Suppressor macrophage treated with lipopolysaccharide for 4 hours (primary cell): ENCODE measurements around the gene NNAT.
"Not testable (repeated sequence)": the region's sequence is repeated elsewhere in the genome, so short reads cannot be mapped to it uniquely, and the experiment has no call there.

Source experiments
- DNase-seq: peaks from one replicate; pipeline ENCODE4 v3.0.0-alpha.2; 2020

NNAT gene

DNA sequence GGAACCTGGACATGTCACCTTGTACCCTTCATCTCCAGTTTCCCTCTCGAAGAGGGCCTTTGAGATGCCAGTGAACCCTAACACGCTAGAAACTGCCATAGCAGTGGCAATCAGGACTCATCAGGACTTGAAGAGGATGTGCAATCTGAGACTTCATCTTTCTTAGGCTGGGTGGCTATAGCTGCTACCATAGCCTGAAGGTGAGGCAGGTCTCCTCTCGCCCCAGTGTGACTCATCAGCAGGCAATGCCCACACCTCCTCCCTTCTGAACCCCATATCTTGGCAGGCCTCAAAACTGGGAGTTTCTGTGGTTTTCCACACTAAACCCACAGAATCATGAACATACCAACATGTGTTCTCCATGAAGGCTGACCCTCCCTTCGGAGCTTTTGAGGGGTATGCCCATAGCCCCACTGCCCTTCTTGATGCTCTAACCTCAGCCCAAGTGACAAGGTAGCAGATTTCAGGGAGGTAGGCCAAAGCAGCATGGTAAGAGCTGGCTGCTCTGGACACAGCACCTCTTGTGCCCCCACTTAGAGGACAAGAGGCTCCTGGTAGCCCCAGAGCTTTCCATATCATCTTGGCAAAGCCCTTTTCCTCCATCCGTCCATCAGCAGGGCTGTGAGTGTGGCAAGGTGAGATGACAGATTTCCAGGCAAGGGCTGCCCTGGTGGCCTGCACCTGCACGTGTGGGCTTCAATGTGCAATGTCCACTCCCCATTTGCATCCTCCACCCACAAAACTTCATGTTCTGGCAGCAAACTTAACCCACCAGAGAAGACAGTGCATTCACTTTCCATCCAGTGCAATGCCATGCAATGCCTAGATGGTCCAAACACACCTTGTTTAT lies 4.0 kb downstream of the NNAT start:
- no peak for DNase-seq

- no peak for DNase-seq
Measured at GRCh38 chr20:37525810-37526209, 4.8 kb downstream of the NNAT start.

DNA sequence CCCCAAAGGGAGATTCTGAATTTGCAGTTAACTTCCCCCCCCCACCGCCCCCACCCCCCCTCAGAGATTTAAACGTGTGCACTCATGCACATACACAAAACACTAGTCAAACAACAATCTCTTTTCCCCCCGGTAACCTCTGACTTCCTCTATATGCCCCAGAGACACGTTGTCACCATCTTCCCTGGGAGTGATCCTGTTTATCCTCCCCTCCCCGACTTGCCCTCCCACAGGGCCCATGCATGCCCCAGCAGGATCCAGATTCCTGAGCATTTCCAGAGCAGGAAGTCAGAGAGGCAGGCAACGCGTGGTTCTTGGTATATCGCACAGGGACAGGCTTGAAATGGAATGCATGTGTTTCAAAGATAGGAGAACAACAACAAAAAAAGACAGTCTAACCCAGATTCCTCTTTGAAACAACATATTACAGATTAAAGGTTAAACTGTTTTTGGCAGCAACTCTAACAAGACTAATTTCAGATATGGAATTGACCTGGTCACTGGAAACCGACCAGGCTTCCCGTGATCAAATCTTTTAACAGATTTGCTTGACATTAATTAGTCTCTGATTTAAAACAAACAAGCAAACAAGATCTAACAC lies 5.3 kb downstream of the NNAT start:
- DNase-seq: no peak

DNA sequence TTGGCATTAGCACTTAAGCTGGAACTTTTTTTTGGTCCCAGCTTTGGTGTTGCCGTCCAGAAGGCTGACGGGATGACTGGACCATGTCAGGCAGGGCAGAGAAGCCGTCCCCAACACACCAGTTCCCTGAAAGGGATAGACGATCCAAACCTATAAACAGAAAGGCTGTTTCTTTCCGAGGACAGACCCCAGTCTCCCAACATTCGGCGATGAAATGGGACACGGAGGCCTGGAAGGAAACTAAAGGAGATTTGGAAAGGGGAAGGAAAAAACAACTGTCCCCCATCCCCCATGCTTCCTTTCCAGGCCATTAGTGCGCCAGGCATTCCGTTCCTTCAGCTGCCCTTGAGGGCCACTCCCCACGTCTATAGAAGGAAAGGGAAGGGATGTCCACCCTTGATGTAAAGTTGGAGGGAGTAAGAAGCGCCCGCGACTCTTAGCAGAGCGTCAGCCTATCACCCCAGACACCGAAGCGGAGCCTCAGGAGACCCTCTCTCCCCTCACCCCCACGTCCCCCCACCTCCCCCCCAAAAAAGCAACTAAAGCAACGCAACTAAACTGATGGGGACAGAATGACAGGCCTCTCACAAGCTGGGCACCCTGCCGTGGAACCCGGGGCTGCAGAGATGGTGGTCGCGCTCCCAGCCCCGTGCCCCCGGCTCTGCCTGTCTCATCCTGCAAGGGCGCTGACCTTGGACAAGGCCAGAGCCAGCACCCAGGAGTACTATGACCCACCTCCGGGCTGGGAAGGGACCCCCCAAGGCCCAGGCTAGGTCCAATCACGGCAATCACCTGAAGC lies 6.0 kb downstream of the NNAT start:
- DNase-seq: peak; percentile 34

DNA sequence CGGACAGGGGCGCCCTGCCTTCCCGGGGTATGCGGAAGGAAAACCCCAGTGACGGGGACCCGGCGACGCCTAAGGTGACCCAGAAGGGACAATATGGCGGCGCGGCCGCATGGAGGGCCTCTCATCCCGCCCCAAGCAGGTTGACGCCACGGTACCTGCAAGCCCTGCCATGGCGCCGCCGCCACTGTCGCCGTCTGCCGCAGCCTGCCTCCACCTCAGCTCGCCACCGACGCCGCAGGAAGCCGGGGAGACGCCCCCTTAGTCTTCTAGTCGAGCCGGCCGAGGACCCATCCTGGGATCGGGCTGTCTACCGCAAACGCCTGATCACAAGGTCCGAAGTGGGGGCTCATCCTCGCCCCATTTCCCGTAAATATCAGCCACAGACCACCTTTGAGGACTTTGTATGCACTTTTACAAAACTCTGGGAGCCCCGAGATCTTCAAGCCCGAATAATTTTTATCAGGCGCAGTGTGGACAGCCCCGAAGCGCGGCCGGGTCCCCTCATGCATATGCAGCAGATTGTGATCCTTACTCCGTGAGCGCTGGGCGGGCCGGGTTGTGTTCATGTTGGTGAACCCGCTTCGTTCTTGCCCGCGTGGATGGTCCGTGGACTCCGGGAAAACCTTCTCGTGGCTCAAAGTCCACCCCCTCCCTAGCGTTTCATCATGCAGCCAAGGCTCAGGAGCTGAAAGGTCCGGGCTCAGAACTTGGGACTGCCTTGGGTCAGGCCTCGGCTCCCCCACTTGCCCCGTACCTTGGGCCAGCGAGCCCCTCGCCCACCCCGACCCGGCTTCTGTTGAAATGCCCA lies 6.8 kb downstream of the NNAT start, which contains the start of gene BLCAP:
Gene BLCAP, minus strand, starts transcription at position 239 of the 808 bp plus-strand sequence. CDS start 8,702 bp downstream, outside the sequence.
- DNase-seq: peak; percentile 95

DNA sequence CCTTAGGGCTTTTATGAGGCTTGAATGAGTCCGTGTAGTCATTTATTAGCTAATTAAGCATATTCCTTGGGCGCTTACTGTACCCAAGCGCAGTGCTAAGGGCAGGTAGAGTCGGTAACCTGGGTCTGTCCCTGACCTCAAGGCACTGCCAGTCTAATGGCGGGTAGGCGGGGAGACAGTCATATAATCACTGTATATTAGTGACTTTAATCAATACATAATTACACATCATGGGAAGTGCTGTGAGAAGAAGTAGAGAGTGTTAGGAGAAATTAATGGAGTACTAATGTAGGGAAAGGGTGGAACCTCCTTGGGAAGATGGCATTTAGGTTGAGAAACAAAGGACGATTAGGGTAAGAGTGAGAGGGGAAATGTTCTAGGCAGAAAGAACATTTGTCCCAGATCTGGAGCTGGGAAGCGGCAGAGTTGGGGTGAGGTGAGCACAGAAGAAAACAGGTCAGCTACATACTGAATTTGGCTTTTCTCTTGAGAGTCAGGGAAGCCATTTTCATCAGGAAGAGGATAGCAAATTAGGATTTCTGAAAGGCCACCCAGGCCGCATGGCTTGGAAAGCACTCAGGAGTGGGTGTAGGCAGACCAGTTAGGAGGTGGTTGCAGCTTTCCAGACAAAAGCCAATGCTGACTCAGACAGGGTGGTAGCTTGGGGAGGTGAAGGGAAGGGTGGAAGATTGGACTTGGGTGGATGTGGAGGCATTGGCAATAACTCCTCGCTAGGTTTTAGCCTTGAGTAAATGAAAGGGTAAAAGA lies 7.6 kb downstream of the NNAT start:
- DNase-seq: no peak

DNA sequence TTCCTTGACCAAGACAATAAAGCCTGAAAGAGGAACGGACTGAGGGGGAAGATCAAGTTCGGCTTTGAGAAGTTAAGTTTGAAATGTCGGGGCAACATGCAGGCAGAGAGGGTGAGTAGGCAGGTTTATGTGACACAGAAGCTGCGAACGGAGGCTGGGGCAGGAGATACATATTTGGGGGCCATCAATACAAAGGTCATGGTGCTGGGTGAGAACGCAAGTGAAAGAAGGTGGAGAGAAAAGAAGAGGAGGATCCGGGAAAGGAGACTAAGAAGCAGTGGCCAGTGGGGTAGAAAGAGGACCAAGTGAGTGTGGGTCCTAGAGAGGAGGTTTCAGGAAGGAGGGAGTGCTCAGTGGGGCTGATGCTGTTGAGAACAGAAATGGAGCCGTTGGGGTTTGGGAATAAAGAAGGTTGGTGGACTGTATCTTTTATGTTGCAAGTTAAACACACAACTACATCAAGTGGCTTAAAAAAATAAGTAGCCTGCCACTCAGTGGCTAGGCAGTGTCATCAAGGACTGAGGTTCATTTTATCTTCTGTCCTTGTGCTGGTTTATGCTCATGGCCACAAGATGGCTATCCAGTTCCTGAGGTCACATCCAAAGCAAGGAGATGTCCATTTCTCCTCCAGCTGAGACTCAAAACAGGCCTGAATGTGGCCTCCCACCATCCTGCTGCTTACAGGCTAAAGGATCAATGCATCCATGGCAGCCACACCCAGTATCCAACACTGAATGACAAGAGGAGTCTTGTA lies 8.3 kb downstream of the NNAT start:
- DNase-seq: no peak

- DNase-seq: no peak
Measured at GRCh38 chr20:37529968-37530600, 9.0 kb downstream of the NNAT start.

GRCh38 chr20:37530696-37531095 lies 9.6 kb downstream of the NNAT start:
- no peak for DNase-seq

- DNase-seq: no peak
Measured at GRCh38 chr20:37531856-37532255, 10.8 kb downstream of the NNAT start.

DNA sequence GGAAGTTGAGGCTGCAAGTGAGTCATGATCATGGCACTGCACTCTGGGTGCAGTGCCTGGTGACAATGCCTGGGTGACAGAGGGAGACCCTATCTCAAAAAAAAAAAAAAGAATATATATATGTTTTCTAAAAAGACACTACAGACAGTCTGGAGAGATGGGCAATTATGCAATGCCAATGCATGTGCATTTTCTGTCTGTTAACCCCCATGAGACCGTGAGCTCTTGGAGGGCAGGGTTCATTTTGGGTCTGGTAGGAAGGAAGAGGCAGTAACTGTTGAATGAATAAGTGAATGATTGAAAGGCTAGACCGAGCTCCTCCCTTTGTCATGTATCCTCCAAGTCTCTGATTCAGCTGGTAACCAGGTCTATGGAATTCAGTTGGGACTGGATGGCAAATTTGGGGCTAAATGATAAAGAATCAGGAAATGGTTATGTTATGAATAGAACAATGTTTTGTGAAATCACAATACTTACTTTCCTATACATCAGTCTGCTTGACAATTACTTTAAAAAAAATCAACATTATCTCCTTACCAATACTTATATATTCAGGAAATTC lies 12.2 kb downstream of the NNAT start:
- no peak for DNase-seq

- peak; percentile 94 for DNase-seq
Measured at GRCh38 chr20:37534401-37535157, 13.5 kb downstream of the NNAT start.

GRCh38 chr20:37535443-37536132 lies 14.5 kb downstream of the NNAT start:
- no peak for DNase-seq

- no peak for DNase-seq
Measured at GRCh38 chr20:37537505-37537904, 16.5 kb downstream of the NNAT start.

- no peak for DNase-seq
Measured at GRCh38 chr20:37538003-37538402, 17.0 kb downstream of the NNAT start.

DNA sequence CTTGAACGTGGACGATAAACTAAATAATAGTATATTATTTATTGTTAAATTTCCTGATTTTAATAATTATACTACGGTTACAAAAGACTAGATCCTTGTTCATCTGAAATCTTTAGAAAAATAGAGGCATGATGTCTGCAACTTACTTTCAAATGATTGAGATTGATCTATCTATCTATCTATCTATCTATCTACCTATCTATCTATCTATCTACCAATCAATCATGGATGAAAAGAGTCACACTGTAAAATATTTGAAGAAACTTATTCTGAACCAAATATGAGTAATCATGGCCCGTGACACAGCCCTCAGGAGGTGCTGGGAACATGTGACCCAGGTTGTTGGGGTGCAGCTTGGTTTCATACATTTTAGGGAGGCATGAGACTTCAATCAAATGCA lies 18.4 kb downstream of the NNAT start:
- no peak for DNase-seq

DNA sequence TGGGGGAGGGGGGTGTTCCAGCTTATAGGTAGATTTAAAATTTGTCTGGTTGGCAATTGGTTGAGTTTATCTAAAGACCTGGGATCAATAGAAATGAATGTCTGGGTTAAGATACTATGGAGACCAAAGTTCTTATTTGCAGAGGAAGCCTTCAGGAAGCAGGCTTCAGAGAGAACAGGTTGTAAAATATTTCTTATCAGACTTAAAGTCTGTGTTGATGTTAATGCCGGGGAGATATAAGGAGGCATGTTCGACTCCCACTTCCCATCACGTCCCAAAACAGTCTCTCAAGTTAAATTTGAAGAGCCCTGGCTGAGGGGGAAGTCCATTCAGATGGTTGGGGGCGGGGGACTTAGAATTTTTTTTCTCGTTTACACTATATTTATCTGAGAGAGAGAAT lies 19.0 kb downstream of the NNAT start:
- no peak for DNase-seq

DNA sequence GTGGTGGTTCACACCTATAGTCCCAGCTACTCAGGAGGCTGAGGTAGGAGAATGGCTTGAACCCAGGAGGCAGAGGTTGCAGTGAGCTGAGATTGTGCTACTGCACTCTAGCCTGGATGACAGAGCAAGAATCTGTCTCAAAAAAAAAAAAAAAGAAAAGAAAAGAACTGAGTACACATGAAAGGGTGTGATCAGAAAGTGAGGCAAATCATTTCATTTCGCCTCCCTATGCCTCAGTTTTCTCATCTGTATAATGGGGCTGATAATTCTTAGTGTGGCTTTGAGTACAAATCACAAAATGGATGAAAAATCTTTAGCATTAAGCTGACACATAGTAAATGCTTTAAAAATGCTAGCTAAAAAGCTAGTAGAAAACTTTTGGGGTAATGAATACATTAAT lies 19.8 kb downstream of the NNAT start:
- not testable (repeated sequence) for DNase-seq

DNA sequence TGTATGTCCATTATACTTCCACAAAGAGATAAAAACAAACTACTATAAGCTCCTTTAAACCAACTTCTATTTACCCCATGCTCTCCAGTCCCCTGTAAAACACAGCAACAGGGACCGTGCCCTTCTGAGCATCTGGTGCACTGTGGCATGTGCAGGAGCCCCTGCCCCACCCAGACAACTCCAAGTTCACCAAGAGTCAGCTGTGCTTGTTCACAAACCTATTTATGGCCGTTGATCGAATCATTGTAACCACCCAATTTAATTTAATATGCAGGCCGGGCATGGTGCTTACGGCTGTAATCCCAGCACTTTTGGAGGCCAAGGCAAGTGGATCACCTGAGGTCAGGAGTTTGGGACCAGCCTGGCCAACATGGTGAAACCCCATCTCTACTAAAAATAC lies 20.3 kb downstream of the NNAT start:
- no peak for DNase-seq
